ENCODE results near the gene CIAO3. TPM values are rescaled to one million over a fixed set of nuclear protein-coding genes. Genes with fewer than 3 reads are reported as not detected.
A peak's percentile ranks its signal among the peaks of the same experiment; 100 is the strongest.

CIAO3 gene
- total RNA-seq, 1 experiment from 2014 or later: 32.1 TPM

GRCh38 chr16:689175-689897 is 51.5 kb downstream of the CIAO3 start:
- H3K9me3 ChIP-seq (ENCODE audit: low read length): no peaks in the 10 kb centered on the region
- peak overlapping the region; percentile 95 for H3K4me2 ChIP-seq (ENCODE audit: low read depth, low read length, poor library complexity, severe bottlenecking)
- H3K27ac ChIP-seq (ENCODE audit: low read length): peak overlapping the region; percentile 56
- H3K79me2 ChIP-seq (ENCODE audit: low read length): peaks cover 6% of the 10 kb centered on the region; the same call in 1 of the 2 replicates
- H3K4me1 ChIP-seq (ENCODE audit: low read length): peaks cover 19% of the 10 kb centered on the region
- no peaks in the 10 kb centered on the region; the same call in 1 of the 2 replicates for H3K9me2 ChIP-seq (replicated peaks; ENCODE audit: insufficient read depth, low read length)
- no peak overlapping the region for H2AFZ ChIP-seq (ENCODE audit: low read length)
- no peaks in the 10 kb centered on the region for H3K36me3 ChIP-seq (ENCODE audit: insufficient read depth, low read length)
- H3K4me3 ChIP-seq (ENCODE audit: low read length): peak overlapping the region; percentile 97
- peak overlapping the region; percentile 95 for H3K9ac ChIP-seq (ENCODE audit: low read length)
- H3K27me3 ChIP-seq (ENCODE audit: low read length): no peaks in the 10 kb centered on the region
- DNase-seq: no peak
- no peaks in the 10 kb centered on the region for H4K20me1 ChIP-seq (ENCODE audit: insufficient read depth, low read depth, low read length)

GRCh38 chr16:687499-687898 is 53.3 kb downstream of the CIAO3 start:
- H3K9me2 ChIP-seq (replicated peaks; ENCODE audit: insufficient read depth, low read length): no peaks in the 10 kb centered on the region; the same call in 1 of the 2 replicates
- no peak overlapping the region for H3K4me2 ChIP-seq (ENCODE audit: low read depth, low read length, poor library complexity, severe bottlenecking)
- H3K4me3 ChIP-seq (ENCODE audit: low read length): no peak overlapping the region
- peaks cover 21% of the 10 kb centered on the region for H3K4me1 ChIP-seq (ENCODE audit: low read length)
- no peaks in the 10 kb centered on the region for H4K20me1 ChIP-seq (ENCODE audit: insufficient read depth, low read depth, low read length)
- no peak overlapping the region for H3K27ac ChIP-seq (ENCODE audit: low read length)
- no peaks in the 10 kb centered on the region for H3K27me3 ChIP-seq (ENCODE audit: low read length)
- H3K9me3 ChIP-seq (ENCODE audit: low read length): no peaks in the 10 kb centered on the region
- H3K36me3 ChIP-seq (ENCODE audit: insufficient read depth, low read length): no peaks in the 10 kb centered on the region
- H3K9ac ChIP-seq (ENCODE audit: low read length): no peak overlapping the region
- no peak for DNase-seq
- H2AFZ ChIP-seq (ENCODE audit: low read length): no peak overlapping the region
- peaks cover 15% of the 10 kb centered on the region for H3K79me2 ChIP-seq (ENCODE audit: low read length)

GRCh38 chr16:686459-687260 is 54.1 kb downstream of the CIAO3 start:
- no peak overlapping the region for H2AFZ ChIP-seq (ENCODE audit: low read length)
- DNase-seq: no peak
- H4K20me1 ChIP-seq (ENCODE audit: insufficient read depth, low read depth, low read length): peaks cover 2% of the 10 kb centered on the region
- no peaks in the 10 kb centered on the region; the same call in 1 of the 2 replicates for H3K9me2 ChIP-seq (replicated peaks; ENCODE audit: insufficient read depth, low read length)
- no peak overlapping the region for H3K4me3 ChIP-seq (ENCODE audit: low read length)
- H3K9me3 ChIP-seq (ENCODE audit: low read length): no peaks in the 10 kb centered on the region
- H3K36me3 ChIP-seq (ENCODE audit: insufficient read depth, low read length): 0 out of 2 replicates have a peak, but pooled peaks cover 4% of the 10 kb centered on the region
- no peak overlapping the region for H3K9ac ChIP-seq (ENCODE audit: low read length)
- H3K4me1 ChIP-seq (ENCODE audit: low read length): peaks cover 29% of the 10 kb centered on the region
- H3K79me2 ChIP-seq (ENCODE audit: low read length): peaks cover 23% of the 10 kb centered on the region
- H3K27ac ChIP-seq (ENCODE audit: low read length): no peak overlapping the region
- H3K4me2 ChIP-seq (ENCODE audit: low read depth, low read length, poor library complexity, severe bottlenecking): no peak overlapping the region
- H3K27me3 ChIP-seq (ENCODE audit: low read length): no peaks in the 10 kb centered on the region

- H3K4me2 ChIP-seq (ENCODE audit: low read depth, low read length, poor library complexity, severe bottlenecking): no peak overlapping the region
- no peaks in the 10 kb centered on the region; the same call in 1 of the 2 replicates for H3K9me2 ChIP-seq (replicated peaks; ENCODE audit: insufficient read depth, low read length)
- H3K4me1 ChIP-seq (ENCODE audit: low read length): peaks cover 36% of the 10 kb centered on the region
- peaks cover 9% of the 10 kb centered on the region for H4K20me1 ChIP-seq (ENCODE audit: insufficient read depth, low read depth, low read length)
- no peak overlapping the region for H3K27ac ChIP-seq (ENCODE audit: low read length)
- H3K9ac ChIP-seq (ENCODE audit: low read length): no peak overlapping the region
- peaks cover 30% of the 10 kb centered on the region for H3K79me2 ChIP-seq (ENCODE audit: low read length)
- H3K4me3 ChIP-seq (ENCODE audit: low read length): no peak overlapping the region
- no peaks in the 10 kb centered on the region for H3K27me3 ChIP-seq (ENCODE audit: low read length)
- no peak for DNase-seq
- no peak overlapping the region for H2AFZ ChIP-seq (ENCODE audit: low read length)
- no peaks in the 10 kb centered on the region for H3K9me3 ChIP-seq (ENCODE audit: low read length)
- H3K36me3 ChIP-seq (ENCODE audit: insufficient read depth, low read length): 0 out of 2 replicates have a peak, but pooled peaks cover 4% of the 10 kb centered on the region
Observed at GRCh38 chr16:685967-686366, 54.8 kb downstream of the CIAO3 start.

GRCh38 chr16:684961-685696 is 55.7 kb downstream of the CIAO3 start:
- H3K4me2 ChIP-seq (ENCODE audit: low read depth, low read length, poor library complexity, severe bottlenecking): no peak overlapping the region
- no peaks in the 10 kb centered on the region for H3K9me3 ChIP-seq (ENCODE audit: low read length)
- no peak overlapping the region for H3K9ac ChIP-seq (ENCODE audit: low read length)
- no peaks in the 10 kb centered on the region for H3K9me2 ChIP-seq (replicated peaks; ENCODE audit: insufficient read depth, low read length)
- peaks cover 13% of the 10 kb centered on the region for H4K20me1 ChIP-seq (ENCODE audit: insufficient read depth, low read depth, low read length)
- H3K27ac ChIP-seq (ENCODE audit: low read length): no peak overlapping the region
- H3K36me3 ChIP-seq (ENCODE audit: insufficient read depth, low read length): 0 out of 2 replicates have a peak, but pooled peaks cover 4% of the 10 kb centered on the region
- no peaks in the 10 kb centered on the region for H3K27me3 ChIP-seq (ENCODE audit: low read length)
- H3K4me3 ChIP-seq (ENCODE audit: low read length): no peak overlapping the region
- H3K79me2 ChIP-seq (ENCODE audit: low read length): peaks cover 34% of the 10 kb centered on the region
- DNase-seq: no peak
- H2AFZ ChIP-seq (ENCODE audit: low read length): no peak overlapping the region
- H3K4me1 ChIP-seq (ENCODE audit: low read length): peaks cover 36% of the 10 kb centered on the region

GRCh38 chr16:684071-684794 is 56.6 kb downstream of the CIAO3 start, which contains the start of gene JMJD8:
TSS of gene JMJD8 (minus strand) at chr16:684334. CDS start at chr16:684319, 15 bp downstream.
- Histone ChIP-seq H3K9ac (ENCODE audit: low read length) (peak within 1 kb of the TSS; percentile 77), H3K4me1 (ENCODE audit: low read length) (peaks cover 37% of the 10 kb centered on the region), H3K27me3 (ENCODE audit: low read length) (no peaks in the 10 kb centered on the region), H3K79me2 (ENCODE audit: low read length) (peaks cover 27% of the 10 kb centered on the region), H3K4me2 (ENCODE audit: low read depth, low read length, poor library complexity, severe bottlenecking) (peak within 1 kb of the TSS; percentile 75), H3K36me3 (ENCODE audit: insufficient read depth, low read length) (0 out of 2 replicates have a peak, but pooled peaks cover 4% of the 10 kb centered on the region), H3K9me2 (replicated peaks; ENCODE audit: insufficient read depth, low read length) (no peaks in the 10 kb centered on the region), H3K27ac (ENCODE audit: low read length) (no peak within 1 kb of the TSS), H4K20me1 (ENCODE audit: insufficient read depth, low read depth, low read length) (peaks cover 13% of the 10 kb centered on the region), H3K4me3 (ENCODE audit: low read length) (peak within 1 kb of the TSS; percentile 78), H2AFZ (ENCODE audit: low read length) (no peak within 1 kb of the TSS), H3K9me3 (ENCODE audit: low read length) (no peaks in the 10 kb centered on the region)
- DNase-seq: peak; percentile 96

GRCh38 chr16:683396-684070 is 57.3 kb downstream of the CIAO3 start:
- Histone ChIP-seq H3K27ac (ENCODE audit: low read length) (no peak overlapping the region), H3K4me1 (ENCODE audit: low read length) (peaks cover 30% of the 10 kb centered on the region), H3K27me3 (ENCODE audit: low read length) (no peaks in the 10 kb centered on the region), H3K9me2 (replicated peaks; ENCODE audit: insufficient read depth, low read length) (no peaks in the 10 kb centered on the region), H3K4me2 (ENCODE audit: low read depth, low read length, poor library complexity, severe bottlenecking) (peak overlapping the region; percentile 75), H3K79me2 (ENCODE audit: low read length) (peaks cover 27% of the 10 kb centered on the region), H3K36me3 (ENCODE audit: insufficient read depth, low read length) (0 out of 2 replicates have a peak, but pooled peaks cover 4% of the 10 kb centered on the region), H3K9ac (ENCODE audit: low read length) (peak overlapping the region; percentile 77), H4K20me1 (ENCODE audit: insufficient read depth, low read depth, low read length) (peaks cover 13% of the 10 kb centered on the region), H3K9me3 (ENCODE audit: low read length) (no peaks in the 10 kb centered on the region), H3K4me3 (ENCODE audit: low read length) (peak overlapping the region; percentile 78), H2AFZ (ENCODE audit: low read length) (no peak overlapping the region)
- peak; percentile 63 for DNase-seq
